ENCODE data around the gene KCNJ10.

DNA sequence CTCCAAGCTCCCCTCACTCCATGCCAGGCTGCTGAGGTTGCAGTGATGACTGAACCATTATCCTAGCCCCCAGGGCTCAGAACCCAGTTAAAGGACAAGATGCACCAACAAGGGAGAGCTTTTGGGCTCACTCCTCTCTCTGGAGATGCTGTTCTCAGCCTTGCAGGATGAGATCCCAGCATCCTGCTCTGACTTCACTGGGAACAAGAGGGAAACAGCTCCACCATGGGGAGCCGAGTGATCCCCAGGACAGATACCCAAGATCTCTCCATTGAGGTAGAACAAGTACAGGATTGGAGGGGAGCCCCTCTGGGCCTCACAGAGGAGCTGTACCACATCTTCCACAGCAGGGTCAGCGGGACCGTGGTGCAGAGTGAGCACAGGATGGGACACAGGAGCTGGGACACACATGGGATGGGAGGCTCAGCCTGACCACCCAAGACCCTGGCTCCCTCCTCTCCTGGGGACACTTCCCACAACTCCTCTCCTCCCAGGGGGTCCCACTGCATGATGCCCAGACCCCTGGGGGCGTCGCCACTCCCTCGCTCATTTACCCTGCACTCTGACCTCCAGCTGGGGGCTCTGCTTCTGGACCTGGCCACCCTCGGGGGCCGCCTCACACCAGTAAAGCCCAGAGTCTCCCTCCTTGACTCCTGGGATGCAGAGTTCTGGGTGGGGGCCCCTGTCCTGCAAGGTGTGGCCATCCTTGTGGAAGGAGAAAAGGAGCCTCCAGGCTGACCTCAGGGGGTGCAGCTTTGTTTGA lies 97.3 kb downstream of the KCNJ10 start:
- TF ChIP-seq, protein P1, sequence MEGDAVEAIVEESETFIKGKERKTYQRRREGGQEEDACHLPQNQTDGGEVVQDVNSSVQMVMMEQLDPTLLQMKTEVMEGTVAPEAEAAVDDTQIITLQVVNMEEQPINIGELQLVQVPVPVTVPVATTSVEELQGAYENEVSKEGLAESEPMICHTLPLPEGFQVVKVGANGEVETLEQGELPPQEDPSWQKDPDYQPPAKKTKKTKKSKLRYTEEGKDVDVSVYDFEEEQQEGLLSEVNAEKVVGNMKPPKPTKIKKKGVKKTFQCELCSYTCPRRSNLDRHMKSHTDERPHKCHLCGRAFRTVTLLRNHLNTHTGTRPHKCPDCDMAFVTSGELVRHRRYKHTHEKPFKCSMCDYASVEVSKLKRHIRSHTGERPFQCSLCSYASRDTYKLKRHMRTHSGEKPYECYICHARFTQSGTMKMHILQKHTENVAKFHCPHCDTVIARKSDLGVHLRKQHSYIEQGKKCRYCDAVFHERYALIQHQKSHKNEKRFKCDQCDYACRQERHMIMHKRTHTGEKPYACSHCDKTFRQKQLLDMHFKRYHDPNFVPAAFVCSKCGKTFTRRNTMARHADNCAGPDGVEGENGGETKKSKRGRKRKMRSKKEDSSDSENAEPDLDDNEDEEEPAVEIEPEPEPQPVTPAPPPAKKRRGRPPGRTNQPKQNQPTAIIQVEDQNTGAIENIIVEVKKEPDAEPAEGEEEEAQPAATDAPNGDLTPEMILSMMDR (IDR thresholded peaks at IDR 0.05) = no peak
- TF ChIP-seq POLR2A (IDR thresholded peaks at IDR 0.05) = no peak
